Fibroblast of lung (primary cell): ENCODE data around the gene LDLRAD3.

Source experiments
- CTCF ChIP-seq, 2 donors: IDR thresholded peaks in 1 of 2; conservative IDR thresholded peaks in 1 of 2; 1 replicate in 1 of 2; 2 replicates in 1 of 2; pipeline ENCODE4 v1.5.1; 2011 to 2012; ENCODE audit warnings: low read length in 2 of 2, control low read depth in 1 of 2, inconsistent platforms in 1 of 2, low read depth in 1 of 2, mild to moderate bottlenecking in 1 of 2
- EZH2 ChIP-seq: IDR thresholded peaks from 2 replicates; pipeline ENCODE4 v1.5.1; 2012; ENCODE audit warnings: low read length, control low read depth, mild to moderate bottlenecking; ENCODE audit errors: missing control alignments

- TF ChIP-seq CTCF (conservative IDR thresholded peaks at IDR 0.05 in 1 of 2, IDR thresholded peaks at IDR 0.05 in 1 of 2; ENCODE audit: low read depth in 1 of 2, low read length in 2 of 2) (no peak), EZH2 (no peak)
Observed at GRCh38 chr11:36016263-36016662, 72.4 kb downstream of the LDLRAD3 start.
